HFFc6 (cell line): Measurements from ENCODE around the gene OOSP3. TPM values are rescaled to one million over a fixed set of nuclear protein-coding genes. Genes with fewer than 3 reads are reported as not detected.
A peak's percentile ranks its signal among the peaks of the same experiment; 100 is the strongest.
"Not testable (repeated sequence)": the region's sequence is repeated elsewhere in the genome, so short reads cannot be mapped to it uniquely, and the experiment has no call there.

Experiments used
- DNase-seq: peaks from one replicate; pipeline ENCODE4 v3.0.0-alpha.2; 2018
- H3K27ac Mint-ChIP-seq: 2 replicates; pipeline ENCODE4 v1.8.0; 2020; ENCODE audit warnings: mild to moderate bottlenecking, mixed read lengths
- H3K27me3 Mint-ChIP-seq: 2 replicates; pipeline ENCODE4 v1.8.0; 2021; ENCODE audit warnings: mild to moderate bottlenecking, moderate library complexity, mixed read lengths; ENCODE audit not compliant: insufficient read depth
- H3K36me3 Mint-ChIP-seq: 2 replicates; pipeline ENCODE4 v1.8.0; 2021; ENCODE audit warnings: low read depth, mixed read lengths
- H3K4me1 Mint-ChIP-seq: 2 replicates; pipeline ENCODE4 v1.8.0; 2020; ENCODE audit warnings: low read depth, mixed read lengths
- H3K4me3 Mint-ChIP-seq: 2 replicates; pipeline ENCODE4 v1.8.0; 2020; ENCODE audit warnings: mild to moderate bottlenecking, moderate library complexity, mixed read lengths
- H3K9me3 Mint-ChIP-seq: 2 replicates; pipeline ENCODE4 v1.8.0; 2020; ENCODE audit warnings: mild to moderate bottlenecking, mixed read lengths
- total RNA-seq, 6 experiments: library from RNA; stranded (reverse); fragmentation: NEBNext Ultra II Directional; extraction: Animal tissue kit (Norgen Biotek cat#: 25700); gene quantifications; 2 replicates in 1 of 6; 3 replicates in 5 of 6; pipeline ENCODE4 v1.2.3, GENCODE V29; 2021
- TF ChIP-seq, protein P1 (sequence below): fragments of 200-600 bp; sonication (generic); IDR thresholded peaks from 2 replicates; pipeline ENCODE4 v1.5.0; 2021; ENCODE audit warnings: antibody characterized with exemption, mild to moderate bottlenecking

Gene OOSP3
- total RNA-seq, 6 experiments from 2014 or later: not detected

DNA sequence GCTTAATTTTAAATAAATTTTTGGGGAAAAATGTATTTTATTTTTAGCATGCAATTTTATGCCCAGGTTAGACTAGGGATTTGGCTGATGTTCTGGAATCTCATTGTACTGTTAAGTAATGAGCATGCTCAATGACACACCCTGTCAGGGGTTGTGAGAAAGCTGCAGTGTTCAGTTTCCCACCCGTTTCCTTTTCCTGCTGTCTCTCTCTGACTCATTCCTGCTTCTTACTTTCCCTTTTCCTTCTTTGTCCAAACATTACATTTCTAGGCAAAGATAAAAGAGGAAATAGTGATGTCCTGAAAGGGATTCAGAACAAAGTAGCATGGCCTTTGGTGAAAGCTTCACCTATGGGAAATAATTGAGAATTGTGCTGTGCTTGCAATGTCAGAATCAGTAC is 22.7 kb downstream of the OOSP3 start:
- Mint-ChIP-seq H3K27ac (no peak overlapping the region), H3K9me3 (peaks cover 3% of the 10 kb centered on the region; the same call in 1 of the 2 replicates), H3K4me1 (peaks cover 17% of the 10 kb centered on the region; the same call in 1 of the 2 replicates), H3K27me3 (no peaks in the 10 kb centered on the region; the same call in 1 of the 2 replicates), H3K36me3 (no peaks in the 10 kb centered on the region; the same call in 1 of the 2 replicates), H3K4me3 (peak overlapping the region; percentile 63; the same call in 1 of the 2 replicates)
- DNase-seq: peak; percentile 24
- TF ChIP-seq, protein P1, sequence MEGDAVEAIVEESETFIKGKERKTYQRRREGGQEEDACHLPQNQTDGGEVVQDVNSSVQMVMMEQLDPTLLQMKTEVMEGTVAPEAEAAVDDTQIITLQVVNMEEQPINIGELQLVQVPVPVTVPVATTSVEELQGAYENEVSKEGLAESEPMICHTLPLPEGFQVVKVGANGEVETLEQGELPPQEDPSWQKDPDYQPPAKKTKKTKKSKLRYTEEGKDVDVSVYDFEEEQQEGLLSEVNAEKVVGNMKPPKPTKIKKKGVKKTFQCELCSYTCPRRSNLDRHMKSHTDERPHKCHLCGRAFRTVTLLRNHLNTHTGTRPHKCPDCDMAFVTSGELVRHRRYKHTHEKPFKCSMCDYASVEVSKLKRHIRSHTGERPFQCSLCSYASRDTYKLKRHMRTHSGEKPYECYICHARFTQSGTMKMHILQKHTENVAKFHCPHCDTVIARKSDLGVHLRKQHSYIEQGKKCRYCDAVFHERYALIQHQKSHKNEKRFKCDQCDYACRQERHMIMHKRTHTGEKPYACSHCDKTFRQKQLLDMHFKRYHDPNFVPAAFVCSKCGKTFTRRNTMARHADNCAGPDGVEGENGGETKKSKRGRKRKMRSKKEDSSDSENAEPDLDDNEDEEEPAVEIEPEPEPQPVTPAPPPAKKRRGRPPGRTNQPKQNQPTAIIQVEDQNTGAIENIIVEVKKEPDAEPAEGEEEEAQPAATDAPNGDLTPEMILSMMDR: no peak

GRCh38 chr11:59903569-59903968 is 25.0 kb downstream of the OOSP3 start:
- peaks cover 17% of the 10 kb centered on the region; the same call in 1 of the 2 replicates for H3K4me1 Mint-ChIP-seq
- H3K36me3 Mint-ChIP-seq, H3K4me3 Mint-ChIP-seq, H3K9me3 Mint-ChIP-seq, H3K27me3 Mint-ChIP-seq, H3K27ac Mint-ChIP-seq, DNase-seq: not testable (repeated sequence)

- Mint-ChIP-seq H3K9me3 (peaks cover 12% of the 10 kb centered on the region), H3K27me3 (peaks cover 3% of the 10 kb centered on the region), H3K4me1 (peaks cover 19% of the 10 kb centered on the region), H3K36me3 (peaks cover 5% of the 10 kb centered on the region; the same call in 1 of the 2 replicates), H3K4me3 (no peak overlapping the region), H3K27ac (peak overlapping the region; percentile 43; the same call in 1 of the 2 replicates)
- peak; percentile 35 for DNase-seq
- TF ChIP-seq, protein P1: no peak
These were observed 39.9 kb downstream of the OOSP3 start for GRCh38 chr11:59918480-59918879.

- TF ChIP-seq, protein P1: peak; percentile 80
- H3K27me3 Mint-ChIP-seq: peaks cover 2% of the 10 kb centered on the region
- H3K4me1 Mint-ChIP-seq: peaks cover 19% of the 10 kb centered on the region
- H3K9me3 Mint-ChIP-seq: peaks cover 17% of the 10 kb centered on the region
- peak; percentile 67 for DNase-seq
- no peak overlapping the region for H3K4me3 Mint-ChIP-seq
- H3K27ac Mint-ChIP-seq: peak overlapping the region; percentile 43; the same call in 1 of the 2 replicates
- peaks cover 9% of the 10 kb centered on the region for H3K36me3 Mint-ChIP-seq
These were observed 40.5 kb downstream of the OOSP3 start for GRCh38 chr11:59918987-59919589.

DNA sequence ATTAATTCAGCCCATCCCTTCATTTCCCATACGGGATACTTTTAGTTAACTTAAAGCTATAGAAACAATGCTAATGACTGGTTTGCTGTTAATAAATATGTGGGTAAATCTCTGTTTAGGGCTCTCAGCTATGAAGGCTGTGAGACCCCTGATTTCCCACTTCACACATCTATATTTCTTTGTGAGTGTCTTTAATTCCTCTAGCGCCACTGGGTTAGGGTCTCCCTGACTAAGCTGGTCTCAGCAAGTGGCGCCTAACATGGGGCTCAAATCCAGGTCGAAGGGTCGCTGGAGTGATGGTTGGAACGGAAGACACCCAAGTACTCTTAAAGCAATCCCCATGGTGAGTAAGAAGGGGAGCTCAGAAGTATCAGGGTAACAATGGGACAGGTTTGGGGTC is 45.2 kb downstream of the OOSP3 start:
- Mint-ChIP-seq H3K4me3 (no peak overlapping the region), H3K4me1 (peaks cover 6% of the 10 kb centered on the region), H3K36me3 (peaks cover 15% of the 10 kb centered on the region), H3K27ac (no peak overlapping the region), H3K9me3 (peaks cover 24% of the 10 kb centered on the region), H3K27me3 (peaks cover 2% of the 10 kb centered on the region)
- TF ChIP-seq, protein P1: no peak
- no peak for DNase-seq

DNA sequence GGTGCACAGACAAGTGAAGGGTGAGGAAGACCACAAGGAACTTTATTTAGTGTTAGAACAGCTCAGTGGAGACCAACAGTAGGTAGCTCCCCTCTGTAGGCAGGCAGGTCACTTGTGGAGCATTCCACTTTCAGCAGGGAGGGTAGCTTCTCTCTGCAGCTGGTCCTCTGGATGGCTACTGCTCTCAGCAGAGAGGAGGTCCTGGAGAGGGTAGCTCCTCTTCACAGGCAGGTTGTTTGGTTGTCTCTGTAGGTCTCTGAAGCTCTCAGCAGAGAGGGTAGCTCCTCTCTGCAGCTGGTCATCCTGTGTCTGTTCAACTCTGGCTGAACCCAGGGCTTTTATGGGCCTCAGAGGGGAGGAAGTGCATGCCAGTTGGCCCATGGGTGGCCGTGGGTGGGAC is 53.1 kb downstream of the OOSP3 start:
- Mint-ChIP-seq H3K4me3 (no peak overlapping the region), H3K27me3 (no peaks in the 10 kb centered on the region; the same call in 1 of the 2 replicates), H3K9me3 (no peaks in the 10 kb centered on the region), H3K36me3 (no peaks in the 10 kb centered on the region), H3K27ac (no peak overlapping the region), H3K4me1 (no peaks in the 10 kb centered on the region)
- TF ChIP-seq, protein P1: no peak
- DNase-seq: no peak
